Tibial nerve (tissue), 4 donors: Measurements from ENCODE around the gene GPR75.

Source experiments
- CTCF ChIP-seq, 5 experiments: fragments of 200-600 bp in 3 of 5; fragments of 450-650 bp in 2 of 5; sonication (generic) in 3 of 5; IDR thresholded peaks; one replicate each; pipeline ENCODE4 v1.5.1; 2016 to 2019; ENCODE audit warnings: antibody characterized with exemption in 5 of 5, mild to moderate bottlenecking in 3 of 5, moderate library complexity in 2 of 5
- EP300 ChIP-seq, 2 donors: sonication (generic); formaldehyde crosslinking; IDR thresholded peaks; one replicate each; pipeline ENCODE4 v1.6.1; 2017; ENCODE audit warnings: antibody characterized with exemption in 2 of 2, mild to moderate bottlenecking in 1 of 2
- POLR2A ChIP-seq, 2 donors: fragments of 450-650 bp; IDR thresholded peaks; one replicate each; pipeline ENCODE4 v1.6.1; 2017; ENCODE audit warnings: antibody characterized with exemption in 2 of 2, mild to moderate bottlenecking in 2 of 2, moderate library complexity in 2 of 2

GRCh38 chr2:53811601-53812000, 48.2 kb downstream of the GPR75 start:
- no peak for TF ChIP-seq POLR2A (IDR thresholded peaks at IDR 0.05)
- TF ChIP-seq CTCF (IDR thresholded peaks at IDR 0.05), result no peak
- TF ChIP-seq EP300 (IDR thresholded peaks at IDR 0.05), result no peak
